ENCODE measurements around the gene TBL1X. TPM values are rescaled to one million over a fixed set of nuclear protein-coding genes. Genes with fewer than 3 reads are reported as not detected.

TBL1X gene
- total and polyA plus RNA-seq, 10 of the 15 experiments (the other 5 are each of a cell fraction or from before 2014, with no cell fraction given), result 4.4 to 26.3 (median 10.6) TPM

DNA sequence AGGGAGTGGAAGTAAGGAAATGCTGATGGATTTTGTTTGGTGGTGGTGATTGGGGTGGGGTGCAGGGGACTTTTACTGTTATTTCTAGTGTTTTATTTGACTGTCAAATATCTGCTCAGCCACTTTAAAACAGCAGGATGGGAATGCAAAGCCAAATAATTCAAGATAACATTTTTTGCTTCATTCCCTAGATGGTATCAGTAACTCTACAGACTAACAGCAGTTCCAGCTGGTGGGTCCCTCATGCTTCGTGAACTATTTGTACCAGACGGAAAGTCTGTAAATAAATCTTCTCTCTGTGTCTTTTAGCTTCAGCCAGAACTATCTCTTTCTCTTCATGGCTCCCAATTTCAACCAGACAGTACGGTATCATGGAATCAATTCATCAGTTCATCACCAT lies 273.3 kb downstream of the TBL1X start:
- Histone ChIP-seq H3K79me2 (ENCODE audit: control insufficient read depth, insufficient read depth, low read length) (no peaks in the 10 kb centered on the region), H3K4me3 (no peak overlapping the region), H3K4me1 (ENCODE audit: control insufficient read depth, insufficient read depth, low read length) (no peaks in the 10 kb centered on the region), H3K9ac (ENCODE audit: control insufficient read depth, insufficient read depth, low read length) (no peak overlapping the region), H4K20me1 (ENCODE audit: control insufficient read depth, insufficient read depth) (no peaks in the 10 kb centered on the region), H2AFZ (ENCODE audit: control insufficient read depth, low read depth, low read length) (no peak overlapping the region), H3K27me3 (replicated peaks in 1 of 2; ENCODE audit: control insufficient read depth in 2 of 2, insufficient read depth in 2 of 2, low read length in 1 of 2) (no peaks in the 10 kb centered on the region), H3K9me3 (replicated peaks; ENCODE audit: control insufficient read depth, insufficient read depth, low read length) (no peaks in the 10 kb centered on the region), H3K27ac (ENCODE audit: control insufficient read depth, insufficient read depth) (no peak overlapping the region), H3K4me2 (ENCODE audit: control insufficient read depth, insufficient read depth) (no peak overlapping the region), H3K36me3 (ENCODE audit: control insufficient read depth in 2 of 2, insufficient read depth in 2 of 2, low read length in 1 of 2) (no peaks in the 10 kb centered on the region)
- ATAC-seq (no peak), FAIRE-seq (no peak), DNase-seq (ENCODE audit: low read depth, low spot score) (no peak)
- ChIA-PET POLR2A (no interaction called here), SMC1A (ENCODE audit: uncharacterized antibody, unreplicated experiment) (interaction anchor here (1.0 kb wide), 2 partner anchors 16 to 316 kb away, joined by 3 read pairs; no protein-coding TSS in a partner anchor), RAD21 (ENCODE audit: unreplicated experiment) (interaction anchor here (0.9 kb wide), 1 partner anchor 22 kb away, joined by 3 read pairs; no protein-coding TSS in a partner anchor), CTCF (no interaction called here)
- intact Hi-C loops (cut with micrococcal nuclease; ENCODE audit: unreplicated experiment), result no loop called here
- whole genome bisulfite sequencing (ENCODE audit: insufficient coverage, insufficient replicate concordance, low lambda C conversion rate, missing lambda C conversion rate), result 16% methylated on average over 3 of the region's 3 CpGs
- no TSS peak for BruUV-seq (replicated peaks)
- in situ Hi-C loops (cut with MboI), result no loop called here
- TF ChIP-seq CBX5 (IDR thresholded peaks at IDR 0.05; ENCODE audit: low read depth) (no peak), PML (IDR thresholded peaks at IDR 0.05; ENCODE audit: low read length) (no peak), ZNF24 (IDR thresholded peaks at IDR 0.05) (no peak), JUND (IDR thresholded peaks at IDR 0.05; ENCODE audit: low read depth, low read length) (no peak), MYB (IDR thresholded peaks at IDR 0.05; ENCODE audit: borderline replicate concordance, low read depth, low read length) (no peak), ESRRA (IDR thresholded peaks at IDR 0.05; ENCODE audit: low read length) (no peak), BHLHE40 (IDR thresholded peaks at IDR 0.05; ENCODE audit: borderline replicate concordance in 1 of 2, low read depth in 2 of 2, low read length in 1 of 2) (no peak), SUZ12 (IDR thresholded peaks at IDR 0.05; ENCODE audit: unreplicated experiment) (no peak), BACH1 (IDR thresholded peaks at IDR 0.05; ENCODE audit: borderline replicate concordance) (no peak), POLR2AphosphoS2 (IDR thresholded peaks at IDR 0.05; ENCODE audit: low read depth, low read length) (no peak), SIN3A (IDR thresholded peaks at IDR 0.05; ENCODE audit: low read depth, low read length) (no peak), SREBF2 (IDR thresholded peaks at IDR 0.05; ENCODE audit: low read length) (no peak), IKZF1 (conservative IDR thresholded peaks at IDR 0.05) (no peak), HCFC1 (IDR thresholded peaks at IDR 0.05; ENCODE audit: low read length) (no peak), FOS (IDR thresholded peaks at IDR 0.05; ENCODE audit: borderline replicate concordance, extremely low read depth, insufficient read length) (no peak)
- TF ChIP-seq, protein P1, sequence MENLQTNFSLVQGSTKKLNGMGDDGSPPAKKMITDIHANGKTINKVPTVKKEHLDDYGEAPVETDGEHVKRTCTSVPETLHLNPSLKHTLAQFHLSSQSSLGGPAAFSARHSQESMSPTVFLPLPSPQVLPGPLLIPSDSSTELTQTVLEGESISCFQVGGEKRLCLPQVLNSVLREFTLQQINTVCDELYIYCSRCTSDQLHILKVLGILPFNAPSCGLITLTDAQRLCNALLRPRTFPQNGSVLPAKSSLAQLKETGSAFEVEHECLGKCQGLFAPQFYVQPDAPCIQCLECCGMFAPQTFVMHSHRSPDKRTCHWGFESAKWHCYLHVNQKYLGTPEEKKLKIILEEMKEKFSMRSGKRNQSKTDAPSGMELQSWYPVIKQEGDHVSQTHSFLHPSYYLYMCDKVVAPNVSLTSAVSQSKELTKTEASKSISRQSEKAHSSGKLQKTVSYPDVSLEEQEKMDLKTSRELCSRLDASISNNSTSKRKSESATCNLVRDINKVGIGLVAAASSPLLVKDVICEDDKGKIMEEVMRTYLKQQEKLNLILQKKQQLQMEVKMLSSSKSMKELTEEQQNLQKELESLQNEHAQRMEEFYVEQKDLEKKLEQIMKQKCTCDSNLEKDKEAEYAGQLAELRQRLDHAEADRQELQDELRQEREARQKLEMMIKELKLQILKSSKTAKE (IDR thresholded peaks at IDR 0.05; ENCODE audit: low read depth, poor library complexity, severe bottlenecking), result no peak
- TF ChIP-seq, protein P2, sequence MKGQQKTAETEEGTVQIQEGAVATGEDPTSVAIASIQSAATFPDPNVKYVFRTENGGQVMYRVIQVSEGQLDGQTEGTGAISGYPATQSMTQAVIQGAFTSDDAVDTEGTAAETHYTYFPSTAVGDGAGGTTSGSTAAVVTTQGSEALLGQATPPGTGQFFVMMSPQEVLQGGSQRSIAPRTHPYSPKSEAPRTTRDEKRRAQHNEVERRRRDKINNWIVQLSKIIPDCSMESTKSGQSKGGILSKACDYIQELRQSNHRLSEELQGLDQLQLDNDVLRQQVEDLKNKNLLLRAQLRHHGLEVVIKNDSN (IDR thresholded peaks at IDR 0.05; ENCODE audit: borderline replicate concordance, extremely low read length, insufficient read depth, low read depth, low read length), result no peak
- TF ChIP-seq, protein P3, sequence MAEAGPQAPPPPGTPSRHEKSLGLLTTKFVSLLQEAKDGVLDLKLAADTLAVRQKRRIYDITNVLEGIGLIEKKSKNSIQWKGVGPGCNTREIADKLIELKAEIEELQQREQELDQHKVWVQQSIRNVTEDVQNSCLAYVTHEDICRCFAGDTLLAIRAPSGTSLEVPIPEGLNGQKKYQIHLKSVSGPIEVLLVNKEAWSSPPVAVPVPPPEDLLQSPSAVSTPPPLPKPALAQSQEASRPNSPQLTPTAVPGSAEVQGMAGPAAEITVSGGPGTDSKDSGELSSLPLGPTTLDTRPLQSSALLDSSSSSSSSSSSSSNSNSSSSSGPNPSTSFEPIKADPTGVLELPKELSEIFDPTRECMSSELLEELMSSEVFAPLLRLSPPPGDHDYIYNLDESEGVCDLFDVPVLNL (IDR thresholded peaks at IDR 0.05; ENCODE audit: low read depth, low read length), result no peak
- TF ChIP-seq, protein P4, sequence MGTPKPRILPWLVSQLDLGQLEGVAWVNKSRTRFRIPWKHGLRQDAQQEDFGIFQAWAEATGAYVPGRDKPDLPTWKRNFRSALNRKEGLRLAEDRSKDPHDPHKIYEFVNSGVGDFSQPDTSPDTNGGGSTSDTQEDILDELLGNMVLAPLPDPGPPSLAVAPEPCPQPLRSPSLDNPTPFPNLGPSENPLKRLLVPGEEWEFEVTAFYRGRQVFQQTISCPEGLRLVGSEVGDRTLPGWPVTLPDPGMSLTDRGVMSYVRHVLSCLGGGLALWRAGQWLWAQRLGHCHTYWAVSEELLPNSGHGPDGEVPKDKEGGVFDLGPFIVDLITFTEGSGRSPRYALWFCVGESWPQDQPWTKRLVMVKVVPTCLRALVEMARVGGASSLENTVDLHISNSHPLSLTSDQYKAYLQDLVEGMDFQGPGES (IDR thresholded peaks at IDR 0.05), result no peak

Data from GM12878 (cell line).